HepG2 (cell line): ENCODE data around the gene B3GAT3.

ENCODE experiments used
- HDAC2 ChIP-seq: sonication (generic); formaldehyde crosslinking; IDR thresholded peaks from 2 replicates; pipeline ENCODE4 v1.4.0; 2020; ENCODE audit warnings: missing genetic modification reagents
- TAF1 ChIP-seq: sonication (generic); formaldehyde crosslinking; IDR thresholded peaks from 2 replicates; pipeline ENCODE4 v1.4.0; 2020; ENCODE audit warnings: missing genetic modification reagents
- TP53 ChIP-seq: sonication (generic); formaldehyde crosslinking; conservative IDR thresholded peaks from 2 replicates; pipeline ENCODE4 v1.4.0; 2020; ENCODE audit warnings: missing genetic modification reagents
- ZBTB7A ChIP-seq: sonication (generic); formaldehyde crosslinking; IDR thresholded peaks from 2 replicates; pipeline ENCODE4 v1.8.0; 2022; ENCODE audit warnings: mild to moderate bottlenecking, missing genetic modification reagents

DNA sequence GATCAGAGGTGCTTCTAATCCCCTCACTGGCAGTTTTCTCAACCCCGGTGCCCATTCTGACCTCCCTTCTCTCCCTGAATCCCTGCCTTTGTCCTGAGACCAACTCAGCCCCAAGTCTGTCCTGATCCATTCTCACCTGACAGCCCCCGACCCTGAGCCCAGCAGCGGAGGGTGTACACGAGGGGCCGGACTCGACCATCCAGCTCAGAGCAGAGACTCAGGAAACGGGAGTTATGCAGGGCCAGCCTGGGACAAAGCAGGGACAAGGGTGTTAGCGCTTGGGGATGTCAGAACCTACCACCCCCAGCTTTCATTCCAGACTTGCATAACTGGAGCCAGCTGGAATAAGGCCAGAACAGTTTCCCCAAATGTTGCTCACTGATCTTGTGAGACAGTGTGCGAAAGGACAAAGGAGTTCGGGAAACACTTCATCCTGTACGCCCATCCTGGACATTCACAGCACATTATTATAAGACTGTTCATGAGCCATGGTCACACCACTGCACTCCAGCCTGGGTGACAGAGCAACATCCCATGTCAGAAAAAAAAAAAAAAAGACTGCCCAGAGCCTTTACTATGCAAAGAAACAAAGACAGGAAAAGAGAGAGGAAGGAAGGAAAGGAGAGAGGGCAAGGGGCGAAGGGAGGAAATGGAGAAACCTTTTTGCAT lies 44.6 kb downstream of the B3GAT3 start:
- TF ChIP-seq HDAC2 (CRISPR knock-in tag) (no peak), TP53 (CRISPR knock-in tag) (no peak), ZBTB7A (CRISPR knock-in tag) (no peak), TAF1 (CRISPR knock-in tag) (no peak)
